Hepatocyte (in vitro differentiated cells): ENCODE results near the gene ADGRB3. TPM values are rescaled to one million over a fixed set of nuclear protein-coding genes. Genes with fewer than 3 reads are reported as not detected.

ENCODE experiments used
- DNase-seq: peaks from one replicate; pipeline ENCODE4 v3.0.0-alpha.2; 2016; ENCODE audit warnings: low spot score
- H2AFZ ChIP-seq: fragments of 200-600 bp; sonication (generic); 2 replicates; pipeline ENCODE4 v1.6.0; 2016; ENCODE audit warnings: antibody characterized with exemption, mild to moderate bottlenecking
- H3K27ac ChIP-seq: fragments of 200-600 bp; sonication (generic); 2 replicates; pipeline ENCODE4 v1.5.1; 2016; ENCODE audit warnings: mild to moderate bottlenecking
- H3K27me3 ChIP-seq: fragments of 200-600 bp; sonication (generic); 2 replicates; pipeline ENCODE4 v1.6.1; 2016
- H3K36me3 ChIP-seq: fragments of 200-600 bp; sonication (generic); replicated peaks from 2 replicates; pipeline ENCODE4 v1.5.1; 2016; ENCODE audit warnings: low read depth; ENCODE audit not compliant: insufficient read depth
- H3K4me1 ChIP-seq: fragments of 200-600 bp; sonication (generic); 2 replicates; pipeline ENCODE4 v1.5.1; 2016; ENCODE audit warnings: mild to moderate bottlenecking, moderate library complexity; ENCODE audit not compliant: insufficient read depth
- H3K4me2 ChIP-seq: fragments of 200-600 bp; sonication (generic); 2 replicates; pipeline ENCODE4 v1.6.0; 2016
- H3K4me3 ChIP-seq: fragments of 200-600 bp; sonication (generic); 2 replicates; pipeline ENCODE4 v1.5.1; 2016; ENCODE audit warnings: mild to moderate bottlenecking
- H3K79me2 ChIP-seq: fragments of 200-600 bp; sonication (generic); 2 replicates; pipeline ENCODE4 v1.6.0; 2017; ENCODE audit warnings: mild to moderate bottlenecking
- H3K9me2 ChIP-seq: fragments of 200-600 bp; sonication (generic); replicated peaks from 2 replicates; pipeline ENCODE4 v1.6.0; 2017; ENCODE audit warnings: mild to moderate bottlenecking; ENCODE audit not compliant: insufficient read depth
- H3K9me3 ChIP-seq: fragments of 200-600 bp; sonication (generic); 2 replicates; pipeline ENCODE4 v1.5.1; 2016; ENCODE audit warnings: low read depth, mild to moderate bottlenecking
- H4K20me1 ChIP-seq: fragments of 200-600 bp; sonication (generic); 2 replicates; pipeline ENCODE4 v1.6.0; 2016; ENCODE audit warnings: mild to moderate bottlenecking; ENCODE audit not compliant: insufficient read depth, poor library complexity, severe bottlenecking
- CTCF ChIP-seq: fragments of 200-600 bp; sonication (generic); IDR thresholded peaks from 2 replicates; pipeline ENCODE4 v1.5.1; 2016; ENCODE audit warnings: antibody characterized with exemption, mild to moderate bottlenecking; ENCODE audit not compliant: poor library complexity
- EZH2 ChIP-seq: fragments of 200-600 bp; sonication (generic); IDR thresholded peaks from 2 replicates; pipeline ENCODE4 v1.6.1; 2016; ENCODE audit warnings: antibody characterized with exemption, mild to moderate bottlenecking, borderline replicate concordance
- EZH2phosphoT487 ChIP-seq: fragments of 200-600 bp; sonication (generic); IDR thresholded peaks from one replicate; pipeline ENCODE4 v1.6.1; 2018; ENCODE audit warnings: antibody characterized with exemption, mild to moderate bottlenecking, low read depth, moderate library complexity; ENCODE audit not compliant: unreplicated experiment, severe bottlenecking
- WGBS: methylation state at CpG from one replicate; pipeline ENCODE4 v1.1.6; 2016; ENCODE audit warnings: low lambda C conversion rate; ENCODE audit errors: missing lambda C conversion rate; 5-methylcytosine and 5-hydroxymethylcytosine counted together
- polyA plus RNA-seq: library from polyadenylated mRNA; unstranded; fragments of >200 nt; fragmentation: Nextera tagmentation; extraction: Ambion mirVana; gene quantifications from 2 replicates; pipeline ENCODE4 v1.2.1, GENCODE V29; 2016
- total RNA-seq: library from RNA; depleted of rRNA; stranded (reverse); fragments of >200 nt; gene quantifications from 2 replicates; pipeline ENCODE4 v1.2.3, GENCODE V29; 2014

Gene ADGRB3
- total and polyA plus RNA-seq, 2 experiments from 2014 or later: 0.17 to 2.2 TPM

GRCh38 chr6:69217343-69217742 lies 582.3 kb downstream of the ADGRB3 start:
- WGBS: 76% methylated on average over 2 of the region's 2 CpGs
- H3K4me1 ChIP-seq: no peaks in the 10 kb centered on the region
- no peak for TF ChIP-seq CTCF
- no peak for TF ChIP-seq EZH2phosphoT487
- TF ChIP-seq EZH2: no peak

GRCh38 chr6:69220375-69220774 lies 585.3 kb downstream of the ADGRB3 start:
- no peak for DNase-seq
- TF ChIP-seq EZH2 (no peak), EZH2phosphoT487 (no peak), CTCF (no peak)
- H4K20me1 ChIP-seq: no peaks in the 10 kb centered on the region
- H3K27me3 ChIP-seq: no peaks in the 10 kb centered on the region
- H3K4me1 ChIP-seq: no peaks in the 10 kb centered on the region
- no peaks in the 10 kb centered on the region for H3K9me3 ChIP-seq
- no peak overlapping the region for H3K4me2 ChIP-seq
- no peaks in the 10 kb centered on the region for H3K36me3 ChIP-seq
- H3K4me3 ChIP-seq: no peak overlapping the region
- H3K9me2 ChIP-seq: no peaks in the 10 kb centered on the region
- 75% methylated on average over 3 of the region's 3 CpGs for WGBS
- H3K79me2 ChIP-seq: no peaks in the 10 kb centered on the region
- no peak overlapping the region for H3K27ac ChIP-seq
- H2AFZ ChIP-seq: no peak overlapping the region

More at GRCh38 chr6:69217343-69217742, 582.3 kb downstream of the ADGRB3 start:
- Histone ChIP-seq H3K4me3 (no peak overlapping the region), H3K79me2 (no peaks in the 10 kb centered on the region), H3K36me3 (no peaks in the 10 kb centered on the region), H3K4me2 (no peak overlapping the region), H3K27me3 (no peaks in the 10 kb centered on the region), H4K20me1 (no peaks in the 10 kb centered on the region), H2AFZ (no peak overlapping the region), H3K27ac (no peak overlapping the region), H3K9me2 (no peaks in the 10 kb centered on the region), H3K9me3 (no peaks in the 10 kb centered on the region)
- DNase-seq: no peak

- Histone ChIP-seq H3K9me2 (no peaks in the 10 kb centered on the region), H3K27me3 (no peaks in the 10 kb centered on the region), H3K36me3 (no peaks in the 10 kb centered on the region), H3K4me3 (no peak overlapping the region), H2AFZ (no peak overlapping the region), H4K20me1 (no peaks in the 10 kb centered on the region), H3K4me2 (no peak overlapping the region), H3K79me2 (no peaks in the 10 kb centered on the region), H3K27ac (no peak overlapping the region), H3K9me3 (no peaks in the 10 kb centered on the region), H3K4me1 (no peaks in the 10 kb centered on the region)
- TF ChIP-seq EZH2phosphoT487 (no peak), CTCF (no peak), EZH2 (no peak)
- 70% methylated on average over 3 of the region's 3 CpGs for WGBS
- no peak for DNase-seq
These were observed 596.9 kb downstream of the ADGRB3 start for GRCh38 chr6:69232008-69232407.

GRCh38 chr6:69232496-69232895 lies 597.4 kb downstream of the ADGRB3 start:
- Histone ChIP-seq H4K20me1 (no peaks in the 10 kb centered on the region), H3K9me2 (no peaks in the 10 kb centered on the region), H3K4me3 (no peak overlapping the region), H3K79me2 (no peaks in the 10 kb centered on the region), H3K36me3 (no peaks in the 10 kb centered on the region), H3K4me2 (no peak overlapping the region), H3K9me3 (no peaks in the 10 kb centered on the region), H3K27me3 (no peaks in the 10 kb centered on the region), H3K4me1 (no peaks in the 10 kb centered on the region), H2AFZ (no peak overlapping the region), H3K27ac (no peak overlapping the region)
- 22% methylated on average over 8 of the region's 8 CpGs for WGBS
- TF ChIP-seq EZH2phosphoT487: no peak
- TF ChIP-seq CTCF: no peak
- TF ChIP-seq EZH2: no peak
- DNase-seq: no peak
